Esophagus squamous epithelium (tissue), 4 donors: ENCODE measurements around the gene ZNF79.

ENCODE experiments used
- POLR2A ChIP-seq, 4 donors: fragments of 450-650 bp; IDR thresholded peaks; one replicate each; pipeline ENCODE4 v1.6.1; 2017; ENCODE audit warnings: antibody characterized with exemption in 4 of 4, mild to moderate bottlenecking in 4 of 4, moderate library complexity in 3 of 4
- TF ChIP-seq, protein P1 (sequence below), 6 experiments: fragments of 450-650 bp in 4 of 6; fragments of 200-600 bp in 2 of 6; sonication (generic) in 2 of 6; IDR thresholded peaks; one replicate each; pipeline ENCODE4 v1.5.1; 2016 to 2019; ENCODE audit warnings: antibody characterized with exemption in 6 of 6, mild to moderate bottlenecking in 4 of 6, moderate library complexity in 4 of 6

GRCh38 chr9:127444283-127444920, 20.2 kb downstream of the ZNF79 start:
- TF ChIP-seq POLR2A (IDR thresholded peaks at IDR 0.05) = no peak
- TF ChIP-seq, protein P1, sequence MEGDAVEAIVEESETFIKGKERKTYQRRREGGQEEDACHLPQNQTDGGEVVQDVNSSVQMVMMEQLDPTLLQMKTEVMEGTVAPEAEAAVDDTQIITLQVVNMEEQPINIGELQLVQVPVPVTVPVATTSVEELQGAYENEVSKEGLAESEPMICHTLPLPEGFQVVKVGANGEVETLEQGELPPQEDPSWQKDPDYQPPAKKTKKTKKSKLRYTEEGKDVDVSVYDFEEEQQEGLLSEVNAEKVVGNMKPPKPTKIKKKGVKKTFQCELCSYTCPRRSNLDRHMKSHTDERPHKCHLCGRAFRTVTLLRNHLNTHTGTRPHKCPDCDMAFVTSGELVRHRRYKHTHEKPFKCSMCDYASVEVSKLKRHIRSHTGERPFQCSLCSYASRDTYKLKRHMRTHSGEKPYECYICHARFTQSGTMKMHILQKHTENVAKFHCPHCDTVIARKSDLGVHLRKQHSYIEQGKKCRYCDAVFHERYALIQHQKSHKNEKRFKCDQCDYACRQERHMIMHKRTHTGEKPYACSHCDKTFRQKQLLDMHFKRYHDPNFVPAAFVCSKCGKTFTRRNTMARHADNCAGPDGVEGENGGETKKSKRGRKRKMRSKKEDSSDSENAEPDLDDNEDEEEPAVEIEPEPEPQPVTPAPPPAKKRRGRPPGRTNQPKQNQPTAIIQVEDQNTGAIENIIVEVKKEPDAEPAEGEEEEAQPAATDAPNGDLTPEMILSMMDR (IDR thresholded peaks at IDR 0.05) = no peak
